Loucy (cell line): ENCODE results near the gene FTO.

ENCODE experiments used
- CTCF ChIP-seq: fragments of 200-600 bp; sonication (generic); conservative IDR thresholded peaks from 2 replicates; pipeline ENCODE4 v1.5.1; 2014; ENCODE audit warnings: mild to moderate bottlenecking, antibody characterized with exemption, low read length
- EZH2phosphoT487 ChIP-seq: fragments of 200-600 bp; IDR thresholded peaks from 2 replicates; pipeline ENCODE4 v1.6.1; 2018; ENCODE audit warnings: antibody characterized with exemption, mild to moderate bottlenecking, moderate library complexity, borderline replicate concordance

DNA sequence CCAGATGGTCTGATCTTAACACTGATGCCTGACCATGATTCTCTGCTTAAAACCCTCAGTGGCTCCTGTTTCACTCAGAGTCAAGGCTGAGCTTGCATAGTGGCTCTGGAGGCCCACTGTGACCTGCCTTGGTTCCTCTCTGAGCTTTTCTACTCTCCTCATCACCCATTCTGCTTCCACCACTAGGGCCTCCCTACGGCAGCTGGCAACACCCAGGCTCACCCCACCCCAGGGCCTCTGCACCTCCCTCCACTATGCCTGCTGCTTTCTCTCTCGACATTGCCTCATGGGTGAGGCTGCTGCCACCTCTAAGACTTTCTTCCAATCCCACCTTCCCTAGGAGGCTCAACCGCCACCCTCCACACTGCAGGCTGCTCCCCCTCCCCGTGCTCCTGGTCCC is 455.0 kb downstream of the FTO start:
- TF ChIP-seq CTCF (no peak), EZH2phosphoT487 (no peak)
